ENCODE data around the gene CELSR2.

Gene CELSR2

DNA sequence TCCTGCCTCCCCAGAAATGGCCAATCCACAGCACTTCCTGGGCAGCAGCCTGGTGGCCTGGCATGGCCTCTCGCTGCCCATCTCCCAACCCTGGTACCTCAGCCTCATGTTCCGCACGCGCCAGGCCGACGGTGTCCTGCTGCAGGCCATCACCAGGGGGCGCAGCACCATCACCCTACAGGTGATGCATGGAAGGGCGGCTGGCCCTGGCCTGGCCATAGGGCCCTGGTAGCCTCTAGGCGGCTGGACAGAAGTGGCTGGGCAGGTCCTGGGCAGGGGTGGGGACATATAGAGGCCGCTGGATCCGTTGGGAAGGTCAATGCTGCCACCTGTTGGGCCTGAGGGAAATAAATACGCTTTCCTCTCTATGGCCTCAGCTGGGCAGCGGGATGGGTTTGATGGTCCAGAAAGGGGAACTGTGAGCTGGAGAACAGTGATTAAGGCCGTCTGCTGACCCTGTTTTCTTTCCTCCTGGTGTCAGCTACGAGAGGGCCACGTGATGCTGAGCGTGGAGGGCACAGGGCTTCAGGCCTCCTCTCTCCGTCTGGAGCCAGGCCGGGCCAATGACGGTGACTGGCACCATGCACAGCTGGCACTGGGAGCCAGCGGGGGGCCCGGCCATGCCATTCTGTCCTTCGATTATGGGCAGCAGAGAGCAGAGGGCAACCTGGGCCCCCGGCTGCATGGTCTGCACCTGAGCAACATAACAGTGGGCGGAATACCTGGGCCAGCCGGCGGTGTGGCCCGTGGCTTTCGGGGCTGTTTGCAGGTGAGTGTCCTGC lies 14.4 kb downstream of the CELSR2 start:
- no peaks in the 10 kb centered on the region for H3K9me3 ChIP-seq (replicated peaks in 1 of 11)
- H3K4me3 ChIP-seq: no peak overlapping the region
- H3K9ac ChIP-seq: no peak overlapping the region
- H3K27me3 ChIP-seq: no peaks in the 10 kb centered on the region
- H3K36me3 ChIP-seq: peaks cover 0 to 57% (median 12%) of the 10 kb centered on the region in 11 experiments; a peak in 13 of 22 replicates
- 0 out of 22 replicates have a peak, but pooled peaks cover 0 to 6% (median 0%) of the 10 kb centered on the region in 11 experiments for H4K20me1 ChIP-seq
- H3K4me1 ChIP-seq: peaks cover 10 to 27% (median 14%) of the 10 kb centered on the region in 10 experiments
- H3K27ac ChIP-seq: no peak overlapping the region
- H3K4me2 ChIP-seq: peak overlapping the region in 2 of 11 experiments; percentile 45 to 56; a peak in 3 of 22 replicates
- TF ChIP-seq Cebpa-rat (IDR thresholded peaks at IDR 0.05): no peak

DNA sequence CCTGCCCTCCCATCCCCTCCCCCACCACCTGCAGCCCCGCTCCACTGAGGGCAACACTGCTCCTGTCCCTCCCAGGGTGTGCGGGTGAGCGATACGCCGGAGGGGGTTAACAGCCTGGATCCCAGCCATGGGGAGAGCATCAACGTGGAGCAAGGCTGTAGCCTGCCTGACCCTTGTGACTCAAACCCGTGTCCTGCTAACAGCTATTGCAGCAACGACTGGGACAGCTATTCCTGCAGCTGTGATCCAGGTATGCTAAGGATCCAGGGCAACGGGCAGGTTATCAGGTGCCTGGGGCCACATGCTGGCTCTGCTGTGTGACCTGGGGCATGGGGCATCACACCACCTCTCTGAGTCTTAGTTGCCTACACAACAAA lies 15.0 kb downstream of the CELSR2 start:
- Histone ChIP-seq H3K4me1 (peaks cover 10 to 27% (median 14%) of the 10 kb centered on the region in 10 experiments), H3K27me3 (no peaks in the 10 kb centered on the region), H3K36me3 (peaks cover 0 to 57% (median 12%) of the 10 kb centered on the region in 11 experiments; a peak in 11 of 22 replicates), H3K9ac (no peak overlapping the region), H4K20me1 (0 out of 22 replicates have a peak, but pooled peaks cover 0 to 6% (median 0%) of the 10 kb centered on the region in 11 experiments), H3K9me3 (replicated peaks in 1 of 11) (no peaks in the 10 kb centered on the region), H3K4me3 (no peak overlapping the region), H3K27ac (no peak overlapping the region), H3K4me2 (no peak overlapping the region)
- no peak for TF ChIP-seq Cebpa-rat (IDR thresholded peaks at IDR 0.05)

DNA sequence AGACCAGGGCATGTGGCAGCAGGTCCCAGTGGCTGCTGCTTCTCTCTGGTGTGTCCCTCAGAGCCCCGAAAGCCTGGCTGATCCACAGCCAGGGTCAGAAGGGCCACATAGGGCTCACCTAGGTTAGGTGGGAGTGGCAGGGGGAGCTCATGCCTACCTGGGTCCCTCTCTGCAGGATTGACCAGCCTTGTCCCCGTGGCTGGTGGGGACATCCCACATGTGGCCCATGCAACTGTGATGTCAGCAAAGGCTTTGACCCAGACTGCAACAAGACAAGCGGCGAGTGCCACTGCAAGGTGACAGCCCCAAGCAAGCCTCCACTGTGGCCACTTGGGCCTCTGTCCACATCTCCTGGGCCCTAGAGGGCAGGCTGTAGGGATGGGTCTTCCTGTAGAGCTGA lies 15.7 kb downstream of the CELSR2 start:
- no peaks in the 10 kb centered on the region for H3K27me3 ChIP-seq
- no peak overlapping the region for H3K4me2 ChIP-seq
- no peak overlapping the region for H3K27ac ChIP-seq
- H4K20me1 ChIP-seq: 0 out of 22 replicates have a peak, but pooled peaks cover 0 to 6% (median 0%) of the 10 kb centered on the region in 11 experiments
- TF ChIP-seq Cebpa-rat (IDR thresholded peaks at IDR 0.05): no peak
- H3K9ac ChIP-seq: no peak overlapping the region
- H3K4me1 ChIP-seq: peaks cover 10 to 22% (median 14%) of the 10 kb centered on the region in 10 experiments
- H3K4me3 ChIP-seq: no peak overlapping the region
- H3K36me3 ChIP-seq: peaks cover 0 to 61% (median 15%) of the 10 kb centered on the region in 11 experiments; a peak in 11 of 22 replicates
- H3K9me3 ChIP-seq (replicated peaks in 1 of 11): no peaks in the 10 kb centered on the region

DNA sequence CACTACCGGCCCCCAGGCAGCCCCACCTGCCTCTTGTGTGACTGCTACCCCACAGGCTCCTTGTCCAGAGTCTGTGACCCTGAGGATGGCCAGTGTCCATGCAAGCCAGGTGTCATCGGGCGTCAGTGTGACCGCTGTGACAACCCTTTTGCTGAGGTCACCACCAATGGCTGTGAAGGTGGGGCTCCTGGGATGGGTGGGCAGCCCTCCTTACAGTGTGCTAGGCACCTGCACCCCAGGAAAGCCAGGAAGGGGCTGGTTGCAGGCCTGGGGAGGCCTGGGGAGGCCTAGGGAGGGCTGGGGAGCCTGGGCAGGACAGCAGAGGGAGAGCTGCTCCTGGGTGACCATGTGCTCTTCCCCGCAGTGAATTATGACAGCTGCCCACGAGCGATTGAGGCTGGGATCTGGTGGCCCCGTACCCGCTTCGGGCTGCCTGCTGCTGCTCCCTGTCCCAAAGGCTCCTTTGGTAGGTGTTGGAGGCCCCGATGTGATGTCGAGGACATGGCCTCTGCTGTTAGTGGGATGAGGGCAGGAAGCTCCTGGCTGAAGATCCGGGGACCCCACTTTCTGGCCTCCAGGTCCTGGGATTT lies 16.5 kb downstream of the CELSR2 start:
- Histone ChIP-seq H4K20me1 (peaks cover 0 to 6% (median 0%) of the 10 kb centered on the region in 11 experiments; a peak in 1 of 22 replicates), H3K36me3 (peaks cover 0 to 65% (median 17%) of the 10 kb centered on the region in 11 experiments; a peak in 11 of 22 replicates), H3K9ac (no peak overlapping the region), H3K4me2 (no peak overlapping the region), H3K4me1 (peaks cover 10 to 22% (median 14%) of the 10 kb centered on the region in 10 experiments), H3K9me3 (replicated peaks in 1 of 11) (no peaks in the 10 kb centered on the region), H3K27ac (no peak overlapping the region), H3K4me3 (no peak overlapping the region), H3K27me3 (no peaks in the 10 kb centered on the region)
- TF ChIP-seq Cebpa-rat (IDR thresholded peaks at IDR 0.05): no peak

DNA sequence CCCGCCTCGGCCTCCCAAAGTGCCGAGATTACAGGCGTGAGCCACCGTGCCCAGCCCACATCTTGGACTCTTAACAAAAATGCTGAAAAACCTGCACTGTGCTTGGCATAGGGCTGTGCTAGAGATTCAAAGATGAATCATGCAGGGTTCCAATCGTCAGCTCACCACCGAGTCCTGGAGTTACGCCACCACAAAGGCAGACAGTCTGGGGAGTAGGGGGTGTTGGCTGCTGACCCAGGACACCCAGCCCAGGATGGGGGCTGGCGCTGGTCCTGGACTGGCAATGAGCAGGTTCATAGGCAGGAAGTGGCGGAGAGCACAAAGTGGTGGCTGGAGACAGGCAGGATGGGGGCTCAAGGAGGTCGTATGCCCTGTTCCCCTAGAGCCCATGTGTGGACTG lies 17.6 kb downstream of the CELSR2 start:
- Histone ChIP-seq H3K27ac (peak overlapping the region in 6 of 11 experiments; percentile 4 to 46 (median 29); a peak in 8 of 22 replicates), H3K27me3 (no peaks in the 10 kb centered on the region), H4K20me1 (peaks cover 0 to 6% (median 0%) of the 10 kb centered on the region in 11 experiments; a peak in 2 of 22 replicates), H3K9ac (peak overlapping the region in 4 of 11 experiments; percentile 6 to 45 (median 34); a peak in 4 of 22 replicates), H3K4me1 (peaks cover 10 to 22% (median 14%) of the 10 kb centered on the region in 10 experiments), H3K4me3 (no peak overlapping the region), H3K4me2 (peak overlapping the region; percentile 15 to 69 (median 51); a peak in 20 of 22 replicates), H3K9me3 (replicated peaks in 1 of 11) (no peaks in the 10 kb centered on the region), H3K36me3 (peaks cover 0 to 64% (median 17%) of the 10 kb centered on the region in 11 experiments; a peak in 12 of 22 replicates)
- TF ChIP-seq Cebpa-rat (IDR thresholded peaks at IDR 0.05): no peak

DNA sequence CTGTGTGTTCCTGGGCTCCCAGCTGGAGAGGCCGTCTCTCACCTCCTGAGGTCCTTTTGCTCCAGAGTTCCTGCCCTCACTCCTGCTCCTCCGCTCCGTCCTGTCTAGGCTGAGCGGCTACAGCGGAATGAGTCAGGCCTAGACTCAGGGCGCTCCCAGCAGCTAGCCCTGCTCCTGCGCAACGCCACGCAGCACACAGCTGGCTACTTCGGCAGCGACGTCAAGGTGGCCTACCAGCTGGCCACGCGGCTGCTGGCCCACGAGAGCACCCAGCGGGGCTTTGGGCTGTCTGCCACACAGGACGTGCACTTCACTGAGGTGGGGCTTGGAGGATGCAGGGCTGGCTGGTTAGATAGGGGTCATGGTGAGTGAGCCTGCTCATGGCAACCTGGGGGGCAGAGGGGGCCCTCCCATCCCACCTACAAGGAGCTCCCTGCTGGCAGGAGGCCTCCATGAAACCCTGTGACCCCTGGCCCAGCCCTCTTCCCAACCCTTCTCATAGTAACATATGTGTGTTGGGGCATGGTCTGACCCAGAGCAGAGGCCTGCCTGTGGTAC lies 18.5 kb downstream of the CELSR2 start:
- no peak for TF ChIP-seq Cebpa-rat (IDR thresholded peaks at IDR 0.05)
- Histone ChIP-seq H4K20me1 (peaks cover 0 to 6% (median 0%) of the 10 kb centered on the region in 11 experiments; a peak in 2 of 22 replicates), H3K27ac (peak overlapping the region in 5 of 11 experiments; percentile 4 to 46 (median 27); a peak in 4 of 22 replicates), H3K4me1 (peaks cover 10 to 22% (median 14%) of the 10 kb centered on the region in 10 experiments), H3K36me3 (peaks cover 0 to 67% (median 17%) of the 10 kb centered on the region in 11 experiments; a peak in 12 of 22 replicates), H3K9me3 (replicated peaks in 1 of 11) (no peaks in the 10 kb centered on the region), H3K27me3 (no peaks in the 10 kb centered on the region), H3K4me3 (no peak overlapping the region), H3K4me2 (peak overlapping the region in 10 of 11 experiments; percentile 35 to 69 (median 52); a peak in 20 of 22 replicates), H3K9ac (peak overlapping the region in 3 of 11 experiments; percentile 6 to 45 (median 27); a peak in 1 of 22 replicates)

DNA sequence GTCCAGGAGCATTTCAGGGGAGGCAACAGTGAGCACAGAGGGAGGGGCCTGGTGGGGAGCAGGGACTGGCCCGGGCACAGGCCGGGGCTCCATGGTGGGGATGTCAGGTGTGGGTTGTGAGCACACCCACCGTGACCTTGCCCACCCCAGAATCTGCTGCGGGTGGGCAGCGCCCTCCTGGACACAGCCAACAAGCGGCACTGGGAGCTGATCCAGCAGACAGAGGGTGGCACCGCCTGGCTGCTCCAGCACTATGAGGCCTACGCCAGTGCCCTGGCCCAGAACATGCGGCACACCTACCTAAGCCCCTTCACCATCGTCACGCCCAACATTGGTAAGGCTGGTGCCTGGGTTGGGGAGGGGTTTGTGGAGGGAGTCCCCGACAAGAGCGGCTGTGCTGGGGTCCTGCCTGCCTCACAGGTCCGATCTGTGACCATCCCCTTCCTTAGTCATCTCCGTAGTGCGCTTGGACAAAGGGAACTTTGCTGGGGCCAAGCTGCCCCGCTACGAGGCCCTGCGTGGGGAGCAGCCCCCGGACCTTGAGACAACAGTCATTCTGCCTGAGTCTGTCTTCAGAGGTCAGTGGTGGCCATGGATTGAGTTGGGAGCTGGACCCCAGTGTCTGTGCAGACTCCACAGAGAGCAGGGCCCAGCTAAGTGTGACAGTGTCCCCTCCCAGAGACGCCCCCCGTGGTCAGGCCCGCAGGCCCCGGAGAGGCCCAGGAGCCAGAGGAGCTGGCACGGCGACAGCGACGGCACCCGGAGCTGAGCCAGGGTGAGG lies 19.3 kb downstream of the CELSR2 start:
- Histone ChIP-seq H3K27ac (no peak overlapping the region), H4K20me1 (peaks cover 0 to 6% (median 0%) of the 10 kb centered on the region in 11 experiments; a peak in 2 of 22 replicates), H3K27me3 (no peaks in the 10 kb centered on the region), H3K4me3 (no peak overlapping the region), H3K4me1 (peaks cover 9 to 28% (median 14%) of the 10 kb centered on the region in 10 experiments), H3K36me3 (peaks cover 0 to 67% (median 17%) of the 10 kb centered on the region in 11 experiments; a peak in 13 of 22 replicates), H3K9me3 (replicated peaks in 1 of 11) (no peaks in the 10 kb centered on the region), H3K9ac (no peak overlapping the region), H3K4me2 (no peak overlapping the region)
- TF ChIP-seq Cebpa-rat (IDR thresholded peaks at IDR 0.05): no peak
